Neuronal stem cell (in vitro differentiated cells): ENCODE results near the gene MDFI.

Experiments used
- DNase-seq: peaks from one replicate; pipeline ENCODE4 v3.0.0-alpha.2; 2013; ENCODE audit warnings: low spot score
- H2AFZ ChIP-seq: one replicate; pipeline ENCODE4 v1.6.1; 2013; ENCODE audit warnings: mild to moderate bottlenecking, low read length, inconsistent platforms
- H2AK5ac ChIP-seq: 2 replicates; pipeline ENCODE4 v1.6.1; 2013; ENCODE audit warnings: low read depth, mild to moderate bottlenecking, inconsistent platforms, low read length, moderate library complexity, mixed read lengths
- H2BK120ac ChIP-seq: 2 replicates; pipeline ENCODE4 v1.6.1; 2013; ENCODE audit warnings: low read depth, mild to moderate bottlenecking, inconsistent platforms, low read length, moderate library complexity, mixed read lengths
- H2BK12ac ChIP-seq: one replicate; pipeline ENCODE4 v1.6.1; 2013; ENCODE audit warnings: low read length, inconsistent platforms
- H2BK15ac ChIP-seq: 2 replicates; pipeline ENCODE4 v1.6.1; 2013; ENCODE audit warnings: mild to moderate bottlenecking, low read length, inconsistent platforms, mixed read lengths
- H2BK5ac ChIP-seq: one replicate; pipeline ENCODE4 v1.6.1; 2013; ENCODE audit warnings: inconsistent platforms, mild to moderate bottlenecking, low read length, moderate library complexity
- H3K14ac ChIP-seq: one replicate; pipeline ENCODE4 v1.6.1; 2013; ENCODE audit warnings: low read length, inconsistent platforms
- H3K18ac ChIP-seq: 2 replicates; pipeline ENCODE4 v1.6.1; 2013; ENCODE audit warnings: low read length, inconsistent platforms
- H3K23ac ChIP-seq: 2 replicates; pipeline ENCODE4 v1.6.1; 2013; ENCODE audit warnings: low read depth, mild to moderate bottlenecking, mixed read lengths, low read length, inconsistent platforms; ENCODE audit not compliant: poor library complexity
- H3K27ac ChIP-seq: replicated peaks from 3 replicates; pipeline ENCODE4 v1.5.1; 2013; ENCODE audit warnings: low read length, inconsistent platforms
- H3K27me3 ChIP-seq, 3 experiments: 2 replicates each; pipeline ENCODE4 v1.6.1; 2013; ENCODE audit warnings: low read length in 3 of 3, mild to moderate bottlenecking in 2 of 3, inconsistent platforms in 1 of 3, low read depth in 1 of 3, mixed read lengths in 1 of 3, moderate library complexity in 1 of 3; ENCODE audit not compliant: control insufficient read depth in 3 of 3, insufficient read depth in 3 of 3
- H3K36me3 ChIP-seq, 2 donors: replicated peaks in 1 of 2; 2 replicates each; pipeline ENCODE4 v1.6.1; 2013; ENCODE audit warnings: low read length in 2 of 2; ENCODE audit not compliant: control insufficient read depth in 2 of 2, insufficient read depth in 2 of 2
- H3K4ac ChIP-seq: 2 replicates; pipeline ENCODE4 v1.6.1; 2013; ENCODE audit warnings: inconsistent platforms, mild to moderate bottlenecking, low read length, moderate library complexity
- H3K4me1 ChIP-seq, 2 donors: 1 replicate in 1 of 2; 2 replicates in 1 of 2; pipeline ENCODE4 v1.6.1; 2013; ENCODE audit warnings: low read length in 2 of 2, low read depth in 1 of 2; ENCODE audit not compliant: control insufficient read depth in 2 of 2, insufficient read depth in 1 of 2
- H3K4me2 ChIP-seq: one replicate; pipeline ENCODE4 v1.6.1; 2013; ENCODE audit warnings: mild to moderate bottlenecking, low read length, inconsistent platforms; ENCODE audit not compliant: insufficient read depth, poor library complexity, severe bottlenecking
- H3K4me3 ChIP-seq, 2 donors: 2 replicates each; pipeline ENCODE4 v1.5.1; 2013; ENCODE audit warnings: low read length in 2 of 2, mild to moderate bottlenecking in 2 of 2, inconsistent platforms in 1 of 2, moderate library complexity in 1 of 2
- H3K79me1 ChIP-seq: one replicate; pipeline ENCODE4 v1.6.1; 2013; ENCODE audit warnings: low read depth, mild to moderate bottlenecking, inconsistent platforms, low read length, moderate library complexity
- H3K9ac ChIP-seq: one replicate; pipeline ENCODE4 v1.6.1; 2013; ENCODE audit warnings: mild to moderate bottlenecking, low read depth, low read length, inconsistent platforms; ENCODE audit not compliant: poor library complexity
- H3K9me3 ChIP-seq, 2 donors: replicated peaks in 1 of 2; 2 replicates each; pipeline versions ENCODE3 to v1.6.1; 2013; ENCODE audit warnings: low read length in 2 of 2, mild to moderate bottlenecking in 2 of 2, inconsistent platforms in 1 of 2, low read depth in 1 of 2, mixed read lengths in 1 of 2, moderate library complexity in 1 of 2; ENCODE audit not compliant: control insufficient read depth in 2 of 2, insufficient read depth in 1 of 2
- H4K8ac ChIP-seq: one replicate; pipeline ENCODE4 v1.6.1; 2013; ENCODE audit warnings: low read depth, mild to moderate bottlenecking, inconsistent platforms, low read length, moderate library complexity
- H4K91ac ChIP-seq: one replicate; pipeline ENCODE4 v1.6.1; 2013; ENCODE audit warnings: low read length, low read depth, mild to moderate bottlenecking, inconsistent platforms; ENCODE audit not compliant: poor library complexity
- WGBS, 2 donors: extraction: QIAGEN DNeasy Blood & Tissue Kit; methylation state at CpG; one replicate each; pipeline ENCODE4 v1.1.7; 2013; ENCODE audit warnings: missing lambda C conversion rate in 2 of 2, mixed read lengths in 1 of 2; ENCODE audit not compliant: insufficient read length in 2 of 2, insufficient replicate concordance in 1 of 2; ENCODE audit errors: extremely low coverage in 2 of 2; 5-methylcytosine and 5-hydroxymethylcytosine counted together

MDFI gene

DNA sequence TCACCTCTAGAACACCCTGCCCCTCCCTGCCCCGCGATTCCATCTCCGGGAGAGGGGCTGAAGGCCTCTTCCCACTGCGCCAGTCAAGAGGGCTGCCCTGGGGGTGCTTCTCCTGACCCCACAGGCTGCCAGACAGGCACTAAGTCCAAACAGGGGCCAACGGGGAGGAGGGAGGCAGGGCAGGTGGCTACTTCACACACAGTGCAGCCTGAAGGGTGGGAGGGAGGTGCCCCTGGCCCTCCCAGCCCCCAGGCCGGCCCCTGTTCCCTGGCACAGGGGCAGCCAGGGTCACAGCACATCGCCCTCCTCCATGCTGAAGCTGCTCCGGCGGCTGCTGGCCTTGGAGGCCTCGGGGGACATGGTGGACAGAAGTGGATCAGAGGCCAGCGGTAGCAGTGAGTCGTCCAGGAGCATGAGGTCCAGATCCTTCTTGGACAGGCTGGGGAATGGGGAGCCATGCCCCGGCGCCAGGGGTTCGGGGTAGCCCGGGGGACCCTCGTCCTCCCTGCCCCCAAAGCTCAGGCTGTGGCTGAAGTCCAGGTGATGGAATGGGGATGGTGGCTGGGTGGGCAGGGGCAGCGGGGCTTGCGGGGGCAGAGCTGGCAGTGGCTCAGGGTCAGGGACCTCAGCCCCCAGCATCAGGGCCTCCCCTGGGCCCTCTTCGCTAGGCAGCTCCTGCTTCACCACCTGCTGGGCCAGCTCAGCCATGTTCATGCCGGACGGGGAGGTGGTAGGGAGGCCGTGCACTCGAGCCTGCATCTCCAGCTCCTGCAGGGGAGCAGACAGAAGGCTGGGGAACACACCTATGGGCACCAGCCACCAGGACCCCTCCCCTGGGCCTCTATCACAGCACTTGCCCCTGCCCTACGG, 46.3 kb downstream of the MDFI start:
- peak overlapping the region; percentile 90 for H2AK5ac ChIP-seq
- H3K14ac ChIP-seq, result no peak overlapping the region
- peak overlapping the region; percentile 99 for H2BK15ac ChIP-seq
- peak overlapping the region; percentile 39 for H2BK5ac ChIP-seq
- H3K4me2 ChIP-seq, result no peak overlapping the region
- H3K27ac ChIP-seq, result no peak overlapping the region
- H3K4ac ChIP-seq, result no peak overlapping the region
- no peaks in the 10 kb centered on the region for H3K36me3 ChIP-seq
- peak overlapping the region; percentile 75 for H2BK12ac ChIP-seq
- peak overlapping the region; percentile 97 for H2AFZ ChIP-seq
- H4K8ac ChIP-seq, result no peak overlapping the region
- no peaks in the 10 kb centered on the region for H3K9me3 ChIP-seq
- H2BK120ac ChIP-seq, result no peak overlapping the region
- no peak overlapping the region for H3K9ac ChIP-seq
- peaks cover 0 to 12% (median 6%) of the 10 kb centered on the region in 3 experiments for H3K27me3 ChIP-seq
- no CpG with 5 or more reads among the region's 25 CpGs for WGBS, 2 donors
- no peaks in the 10 kb centered on the region for H3K79me1 ChIP-seq
- DNase-seq, result no peak
- peaks cover 13 to 16% of the 10 kb centered on the region in 2 donors for H3K4me1 ChIP-seq
- H3K18ac ChIP-seq, result peak overlapping the region; percentile 77
- no peak overlapping the region for H4K91ac ChIP-seq
- no peak overlapping the region for H3K23ac ChIP-seq
- H3K4me3 ChIP-seq, result no peak overlapping the region

DNA sequence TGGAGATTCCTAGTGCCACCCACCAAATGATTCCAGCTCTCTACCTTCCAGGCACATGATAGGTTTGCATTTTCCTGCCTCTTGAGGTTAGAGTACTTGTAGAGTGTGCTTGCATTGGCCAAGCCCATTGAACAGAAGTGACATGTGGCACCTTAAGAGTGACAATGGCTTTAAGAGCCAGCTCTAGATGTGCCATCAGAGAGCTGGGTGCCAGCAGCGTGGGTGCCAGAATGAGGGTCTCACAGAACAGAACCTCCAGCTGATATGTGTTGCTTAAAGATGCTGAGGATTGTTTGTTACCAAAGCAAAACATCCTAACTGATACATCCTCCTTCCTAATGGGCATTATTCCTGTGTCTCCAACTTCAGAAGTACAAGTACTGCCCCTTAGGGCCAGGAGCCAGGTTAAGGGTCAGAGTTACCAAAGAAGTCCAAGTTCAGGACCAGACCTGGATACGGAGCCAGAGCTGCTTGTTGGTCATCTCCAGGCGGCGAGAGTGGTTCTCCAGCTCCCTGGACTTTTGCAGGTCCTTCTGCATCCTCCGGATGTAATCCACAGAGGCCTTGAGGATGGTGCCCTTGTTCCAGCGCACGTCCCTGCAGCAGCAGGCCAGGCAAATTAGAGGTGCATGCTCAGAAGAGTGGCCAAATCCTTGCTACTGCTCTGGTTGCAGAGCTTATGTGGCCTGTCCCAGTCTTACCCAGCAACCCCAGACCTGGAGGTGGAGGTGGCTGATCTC, 47.5 kb downstream of the MDFI start:
- Histone ChIP-seq H3K9ac (no peak overlapping the region), H3K4me2 (no peak overlapping the region), H3K4me1 (peaks cover 10 to 11% of the 10 kb centered on the region in 2 donors), H3K14ac (no peak overlapping the region), H2BK15ac (no peak overlapping the region), H3K23ac (no peak overlapping the region), H3K79me1 (no peaks in the 10 kb centered on the region), H2BK5ac (no peak overlapping the region), H4K8ac (no peak overlapping the region), H2AK5ac (peak overlapping the region; percentile 78), H3K4me3 (no peak overlapping the region), H3K18ac (no peak overlapping the region), H2AFZ (no peak overlapping the region), H4K91ac (no peak overlapping the region), H3K27me3 (peaks cover 0 to 13% (median 6%) of the 10 kb centered on the region in 3 experiments), H3K36me3 (no peaks in the 10 kb centered on the region), H3K4ac (no peak overlapping the region), H2BK12ac (no peak overlapping the region), H3K27ac (no peak overlapping the region), H2BK120ac (no peak overlapping the region), H3K9me3 (no peaks in the 10 kb centered on the region)
- WGBS, 2 donors, result no CpG with 5 or more reads among the region's 7 CpGs
- no peak for DNase-seq

DNA sequence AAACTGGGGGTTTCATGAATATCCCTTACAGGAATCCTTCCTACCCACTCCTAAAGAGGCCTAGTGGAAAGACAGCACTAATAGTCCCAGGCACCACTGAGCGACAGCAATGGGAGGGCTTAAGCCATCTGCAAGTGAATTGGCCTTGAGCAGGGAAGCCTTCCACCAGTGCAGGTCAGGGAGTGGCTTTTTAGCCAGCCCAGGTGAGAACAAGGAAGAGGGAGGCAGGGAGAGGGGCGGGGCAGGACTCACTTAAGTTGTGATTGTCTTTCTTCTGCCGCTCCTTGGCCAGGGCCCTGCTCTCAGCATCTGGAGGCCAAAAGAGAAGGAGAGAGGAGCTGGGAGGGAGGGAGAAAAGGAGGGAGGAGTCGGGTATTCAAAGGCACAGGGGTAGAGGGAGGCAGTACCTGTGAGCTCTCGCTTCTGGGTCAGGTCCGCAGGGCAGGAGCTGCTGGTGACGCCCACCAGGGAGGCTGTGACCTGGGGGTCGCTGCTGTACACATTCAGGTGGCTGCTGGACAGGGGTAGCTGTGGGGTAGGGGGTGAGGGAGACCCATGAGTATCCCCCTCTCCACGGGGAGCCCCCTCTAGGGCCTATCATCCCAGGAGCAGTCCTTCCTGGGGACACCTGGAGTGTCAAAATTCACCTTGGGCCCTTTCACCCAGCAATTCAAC, 49.4 kb downstream of the MDFI start:
- H3K4ac ChIP-seq, result no peak overlapping the region
- H3K27ac ChIP-seq, result no peak overlapping the region
- peaks cover 8 to 9% of the 10 kb centered on the region in 2 donors for H3K4me1 ChIP-seq
- no peak overlapping the region for H4K91ac ChIP-seq
- DNase-seq, result no peak
- no peak overlapping the region for H3K18ac ChIP-seq
- H3K14ac ChIP-seq, result no peak overlapping the region
- no peak overlapping the region for H2BK12ac ChIP-seq
- H3K36me3 ChIP-seq, result no peaks in the 10 kb centered on the region
- H3K9ac ChIP-seq, result no peak overlapping the region
- H3K4me3 ChIP-seq, result no peak overlapping the region
- no peak overlapping the region for H2AFZ ChIP-seq
- H3K4me2 ChIP-seq, result no peak overlapping the region
- H2AK5ac ChIP-seq, result no peak overlapping the region
- no peak overlapping the region for H2BK120ac ChIP-seq
- WGBS, 2 donors, result no CpG with 5 or more reads among the region's 9 CpGs
- H4K8ac ChIP-seq, result no peak overlapping the region
- H2BK5ac ChIP-seq, result no peak overlapping the region
- peak overlapping the region; percentile 37 for H3K23ac ChIP-seq
- H3K9me3 ChIP-seq, result no peaks in the 10 kb centered on the region
- H3K27me3 ChIP-seq, result peaks cover 0 to 18% (median 4%) of the 10 kb centered on the region in 3 experiments
- H2BK15ac ChIP-seq, result no peak overlapping the region
- no peaks in the 10 kb centered on the region for H3K79me1 ChIP-seq
